ENCODE results near the gene CXADR.
"Not testable (repeated sequence)": the region's sequence is repeated elsewhere in the genome, so short reads cannot be mapped to it uniquely, and the experiment has no call there.

DNA sequence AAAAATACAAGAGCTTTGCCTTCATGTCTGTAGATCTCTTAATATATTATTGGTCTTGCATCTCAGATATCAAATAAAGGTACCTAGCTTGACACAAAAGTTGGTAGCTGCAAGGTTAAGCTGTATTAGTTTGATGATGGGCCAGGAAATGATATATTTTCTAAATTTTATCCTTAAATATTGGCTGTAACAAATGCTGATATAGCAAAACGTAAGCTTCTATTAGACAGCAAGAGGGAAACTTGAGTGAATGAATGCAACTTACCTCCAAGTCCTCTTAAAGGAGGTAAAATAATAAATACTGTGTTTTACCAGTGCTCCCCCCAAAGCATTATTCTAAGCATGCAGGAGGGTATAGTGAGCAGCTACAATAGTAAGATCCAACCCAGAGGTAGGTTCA, 4.2 kb downstream of the CXADR start:
- not testable (repeated sequence) for TF ChIP-seq FOXM1 (IDR thresholded peaks at IDR 0.05; ENCODE audit: borderline replicate concordance); FOXA1 (IDR thresholded peaks at IDR 0.05); ARNT (IDR thresholded peaks at IDR 0.05); SUZ12 (IDR thresholded peaks at IDR 0.05)

All from HEK293T (cell line).